ENCODE results near the gene LRP5. TPM values are rescaled to one million over a fixed set of nuclear protein-coding genes. Genes with fewer than 3 reads are reported as not detected.

Gene LRP5
- total RNA-seq, 1 donor from 2014 or later: 42.5 TPM

- H3K27me3 ChIP-seq: no peaks in the 10 kb centered on the region
- intact Hi-C loops (cut with DNase I): no loop called here
- TF ChIP-seq POLR2AphosphoS5 (IDR thresholded peaks at IDR 0.05; ENCODE audit: insufficient read depth in 1 of 2, low read depth in 1 of 2): no peak
- no peak for TF ChIP-seq CTCF (IDR thresholded peaks at IDR 0.05)
- no peak for TF ChIP-seq POLR2A (IDR thresholded peaks at IDR 0.05)
- no peaks in the 10 kb centered on the region for H3K4me1 ChIP-seq
- peaks cover 9% of the 10 kb centered on the region for H3K9me3 ChIP-seq
- H3K36me3 ChIP-seq: peaks cover 0 to 57% of the 10 kb centered on the region in 2 donors
- no peak overlapping the region for H3K4me3 ChIP-seq
- no peak for DNase-seq (ENCODE audit: extremely low spot score in 2 of 2)
- no peak overlapping the region for H3K27ac ChIP-seq
Observed at GRCh38 chr11:68425866-68426380, 113.5 kb downstream of the LRP5 start.

GRCh38 chr11:68429661-68430060 is 117.3 kb downstream of the LRP5 start:
- peaks cover 0 to 55% of the 10 kb centered on the region in 2 donors for H3K36me3 ChIP-seq

GRCh38 chr11:68430384-68430783 is 118.0 kb downstream of the LRP5 start:
- no peak for DNase-seq (ENCODE audit: extremely low spot score in 2 of 2)
- intact Hi-C loops (cut with DNase I): no loop called here
- H3K4me3 ChIP-seq: no peak overlapping the region
- peaks cover 9% of the 10 kb centered on the region for H3K9me3 ChIP-seq
- H3K4me1 ChIP-seq: no peaks in the 10 kb centered on the region
- H3K27me3 ChIP-seq: no peaks in the 10 kb centered on the region
- no peak overlapping the region for H3K27ac ChIP-seq
- H3K36me3 ChIP-seq: peaks cover 0 to 49% of the 10 kb centered on the region in 2 donors
- TF ChIP-seq POLR2A (IDR thresholded peaks at IDR 0.05) (no peak), CTCF (IDR thresholded peaks at IDR 0.05) (no peak)

More at GRCh38 chr11:68429661-68430060, 117.3 kb downstream of the LRP5 start:
- Histone ChIP-seq H3K4me1 (no peaks in the 10 kb centered on the region), H3K9me3 (peaks cover 9% of the 10 kb centered on the region), H3K4me3 (no peak overlapping the region), H3K27me3 (no peaks in the 10 kb centered on the region), H3K27ac (no peak overlapping the region)
- DNase-seq (ENCODE audit: extremely low spot score in 2 of 2): no peak
- TF ChIP-seq CTCF (IDR thresholded peaks at IDR 0.05) (no peak), POLR2A (IDR thresholded peaks at IDR 0.05) (no peak), POLR2AphosphoS5 (IDR thresholded peaks at IDR 0.05; ENCODE audit: insufficient read depth in 1 of 2, low read depth in 1 of 2) (no peak)
- intact Hi-C loops (cut with DNase I): no loop called here

GRCh38 chr11:68430801-68431200 is 118.4 kb downstream of the LRP5 start:
- DNase-seq (ENCODE audit: extremely low spot score in 2 of 2): no peak
- Histone ChIP-seq H3K36me3 (peaks cover 0 to 46% of the 10 kb centered on the region in 2 donors), H3K9me3 (peaks cover 9% of the 10 kb centered on the region), H3K4me3 (no peak overlapping the region), H3K4me1 (no peaks in the 10 kb centered on the region), H3K27ac (no peak overlapping the region), H3K27me3 (no peaks in the 10 kb centered on the region)
- intact Hi-C loops (cut with DNase I): no loop called here
- no peak for TF ChIP-seq POLR2AphosphoS5 (IDR thresholded peaks at IDR 0.05; ENCODE audit: insufficient read depth in 1 of 2, low read depth in 1 of 2)
- no peak for TF ChIP-seq CTCF (IDR thresholded peaks at IDR 0.05)
- TF ChIP-seq POLR2A (IDR thresholded peaks at IDR 0.05): no peak

- Histone ChIP-seq H3K9me3 (peaks cover 9% of the 10 kb centered on the region), H3K4me1 (no peaks in the 10 kb centered on the region), H3K36me3 (peaks cover 0 to 44% of the 10 kb centered on the region in 2 donors), H3K27ac (no peak overlapping the region), H3K4me3 (no peak overlapping the region), H3K27me3 (no peaks in the 10 kb centered on the region)
- TF ChIP-seq POLR2AphosphoS5 (IDR thresholded peaks at IDR 0.05; ENCODE audit: insufficient read depth in 1 of 2, low read depth in 1 of 2) (no peak), CTCF (IDR thresholded peaks at IDR 0.05) (no peak), POLR2A (IDR thresholded peaks at IDR 0.05) (no peak)
- DNase-seq (ENCODE audit: extremely low spot score in 2 of 2): no peak
- intact Hi-C loops (cut with DNase I): no loop called here
Observed at GRCh38 chr11:68431984-68432645, 119.7 kb downstream of the LRP5 start.

All from vagina (tissue), 2 donors.